SK-N-SH treated with all-trans-retinoic acid at 6 μM for 48 hours (cell line): Measurements from ENCODE around the gene ITGA3.

Experiments
- ARNTL ChIP-seq: fragments of 450-650 bp; formaldehyde crosslinking; IDR thresholded peaks from 2 replicates; pipeline ENCODE4 v1.5.0; 2020; ENCODE audit warnings: low read depth, mild to moderate bottlenecking, moderate library complexity, borderline replicate concordance
- BACH2 ChIP-seq: fragments of 250-450 bp; sonication (Bioruptor Pico); IDR thresholded peaks from 2 replicates; pipeline ENCODE4 v1.9.0; 2021; ENCODE audit warnings: mild to moderate bottlenecking, borderline replicate concordance
- GLIS3 ChIP-seq: fragments of 250-450 bp; sonication (Bioruptor Pico); IDR thresholded peaks from 2 replicates; pipeline ENCODE4 v1.5.0; 2020; ENCODE audit warnings: mild to moderate bottlenecking, moderate library complexity
- OSR1 ChIP-seq: fragments of 250-450 bp; sonication (Bioruptor Pico); IDR thresholded peaks from 2 replicates; pipeline ENCODE4 v1.8.0; 2022; ENCODE audit warnings: moderate library complexity, mild to moderate bottlenecking, inconsistent platforms
- PPARA ChIP-seq: fragments of 250-450 bp; sonication (Bioruptor Pico); IDR thresholded peaks from 2 replicates; pipeline ENCODE4 v1.5.0; 2020; ENCODE audit warnings: mild to moderate bottlenecking, borderline replicate concordance
- SNAI2 ChIP-seq: fragments of 250-450 bp; sonication (Bioruptor Pico); IDR thresholded peaks from 2 replicates; pipeline ENCODE4 v1.5.0; 2020; ENCODE audit warnings: mild to moderate bottlenecking, moderate library complexity
- TCF4 ChIP-seq: fragments of 250-450 bp; sonication (Bioruptor Pico); IDR thresholded peaks from 2 replicates; pipeline ENCODE4 v1.8.0; 2021; ENCODE audit warnings: mild to moderate bottlenecking, moderate library complexity, borderline replicate concordance
- TOX ChIP-seq: fragments of 250-450 bp; sonication (Bioruptor Pico); IDR thresholded peaks from 2 replicates; pipeline ENCODE4 v1.8.0; 2021; ENCODE audit warnings: mild to moderate bottlenecking, moderate library complexity, borderline replicate concordance
- TSHZ2 ChIP-seq: fragments of 250-450 bp; sonication (Bioruptor Pico); IDR thresholded peaks from 2 replicates; pipeline ENCODE4 v1.5.0; 2020; ENCODE audit warnings: mild to moderate bottlenecking, moderate library complexity
- ZNF565 ChIP-seq: fragments of 450-650 bp; formaldehyde crosslinking; conservative IDR thresholded peaks from 2 replicates; pipeline ENCODE4 v1.5.0; 2020; ENCODE audit warnings: low read depth, mild to moderate bottlenecking, moderate library complexity
- ZNF70 ChIP-seq: fragments of 450-650 bp; formaldehyde crosslinking; IDR thresholded peaks from 2 replicates; pipeline ENCODE4 v1.5.0; 2020; ENCODE audit warnings: mild to moderate bottlenecking, moderate library complexity
- ZNF8 ChIP-seq: fragments of 450-650 bp; formaldehyde crosslinking; IDR thresholded peaks from 2 replicates; pipeline ENCODE4 v1.5.0; 2020; ENCODE audit warnings: mild to moderate bottlenecking, moderate library complexity
- TF ChIP-seq, protein P1 (sequence below): fragments of 250-450 bp; sonication (Bioruptor Pico); IDR thresholded peaks from 2 replicates; pipeline ENCODE4 v1.8.0; 2020; ENCODE audit warnings: mild to moderate bottlenecking, moderate library complexity, borderline replicate concordance
- TF ChIP-seq, protein P2 (sequence below): fragments of 250-450 bp; sonication (Bioruptor Pico); IDR thresholded peaks from 2 replicates; pipeline ENCODE4 v1.5.1; 2020; ENCODE audit warnings: low read depth, mild to moderate bottlenecking, moderate library complexity

- TF ChIP-seq, protein P1, sequence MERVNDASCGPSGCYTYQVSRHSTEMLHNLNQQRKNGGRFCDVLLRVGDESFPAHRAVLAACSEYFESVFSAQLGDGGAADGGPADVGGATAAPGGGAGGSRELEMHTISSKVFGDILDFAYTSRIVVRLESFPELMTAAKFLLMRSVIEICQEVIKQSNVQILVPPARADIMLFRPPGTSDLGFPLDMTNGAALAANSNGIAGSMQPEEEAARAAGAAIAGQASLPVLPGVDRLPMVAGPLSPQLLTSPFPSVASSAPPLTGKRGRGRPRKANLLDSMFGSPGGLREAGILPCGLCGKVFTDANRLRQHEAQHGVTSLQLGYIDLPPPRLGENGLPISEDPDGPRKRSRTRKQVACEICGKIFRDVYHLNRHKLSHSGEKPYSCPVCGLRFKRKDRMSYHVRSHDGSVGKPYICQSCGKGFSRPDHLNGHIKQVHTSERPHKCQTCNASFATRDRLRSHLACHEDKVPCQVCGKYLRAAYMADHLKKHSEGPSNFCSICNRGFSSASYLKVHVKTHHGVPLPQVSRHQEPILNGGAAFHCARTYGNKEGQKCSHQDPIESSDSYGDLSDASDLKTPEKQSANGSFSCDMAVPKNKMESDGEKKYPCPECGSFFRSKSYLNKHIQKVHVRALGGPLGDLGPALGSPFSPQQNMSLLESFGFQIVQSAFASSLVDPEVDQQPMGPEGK: no peak
- TF ChIP-seq ZNF8 (no peak), ARNTL (no peak), OSR1 (CRISPR knock-in tag) (no peak), PPARA (CRISPR knock-in tag) (no peak), TCF4 (no peak), GLIS3 (CRISPR knock-in tag) (no peak), TOX (no peak), ZNF565 (CRISPR knock-in tag) (no peak), BACH2 (CRISPR knock-in tag) (no peak), TSHZ2 (CRISPR knock-in tag) (no peak), SNAI2 (CRISPR knock-in tag) (no peak), ZNF70 (CRISPR knock-in tag) (no peak)
- TF ChIP-seq, protein P2, sequence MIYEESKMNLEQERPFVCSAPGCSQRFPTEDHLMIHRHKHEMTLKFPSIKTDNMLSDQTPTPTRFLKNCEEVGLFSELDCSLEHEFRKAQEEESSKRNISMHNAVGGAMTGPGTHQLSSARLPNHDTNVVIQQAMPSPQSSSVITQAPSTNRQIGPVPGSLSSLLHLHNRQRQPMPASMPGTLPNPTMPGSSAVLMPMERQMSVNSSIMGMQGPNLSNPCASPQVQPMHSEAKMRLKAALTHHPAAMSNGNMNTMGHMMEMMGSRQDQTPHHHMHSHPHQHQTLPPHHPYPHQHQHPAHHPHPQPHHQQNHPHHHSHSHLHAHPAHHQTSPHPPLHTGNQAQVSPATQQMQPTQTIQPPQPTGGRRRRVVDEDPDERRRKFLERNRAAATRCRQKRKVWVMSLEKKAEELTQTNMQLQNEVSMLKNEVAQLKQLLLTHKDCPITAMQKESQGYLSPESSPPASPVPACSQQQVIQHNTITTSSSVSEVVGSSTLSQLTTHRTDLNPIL: no peak
Observed at GRCh38 chr17:50045154-50045553, 10.8 kb upstream of the ITGA3 start.
